Body of pancreas (tissue), 4 donors: ENCODE measurements around the gene PRKAG2.

Experiments
- POLR2A ChIP-seq, 3 donors: fragments of 450-650 bp; IDR thresholded peaks; one replicate each; pipeline ENCODE4 v1.6.1; 2016; ENCODE audit warnings: antibody characterized with exemption in 3 of 3, mild to moderate bottlenecking in 2 of 3
- TF ChIP-seq, protein P1 (sequence below), 7 experiments: fragments of 450-650 bp in 4 of 7; fragments of 200-600 bp in 3 of 7; sonication (generic) in 3 of 7; IDR thresholded peaks; one replicate each; pipeline ENCODE4 v1.5.1; 2016 to 2019; ENCODE audit warnings: antibody characterized with exemption in 7 of 7

DNA sequence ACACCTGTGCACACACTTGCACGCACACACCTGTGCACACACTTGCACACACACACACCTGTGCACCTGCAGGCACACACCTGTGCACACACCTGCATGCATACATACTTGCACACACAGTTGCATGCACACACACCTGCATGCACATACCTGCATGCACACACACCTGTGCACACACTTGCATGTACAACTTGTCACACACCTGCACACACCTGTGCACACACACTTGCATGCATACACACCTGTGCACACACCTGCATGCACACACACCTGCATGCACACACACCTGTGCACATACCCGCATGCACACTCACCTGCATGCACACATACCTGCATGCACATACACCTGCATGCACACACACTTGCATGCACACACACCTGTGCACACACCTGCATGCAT, 207.2 kb downstream of the PRKAG2 start:
- no peak for TF ChIP-seq POLR2A (IDR thresholded peaks at IDR 0.05)
- TF ChIP-seq, protein P1, sequence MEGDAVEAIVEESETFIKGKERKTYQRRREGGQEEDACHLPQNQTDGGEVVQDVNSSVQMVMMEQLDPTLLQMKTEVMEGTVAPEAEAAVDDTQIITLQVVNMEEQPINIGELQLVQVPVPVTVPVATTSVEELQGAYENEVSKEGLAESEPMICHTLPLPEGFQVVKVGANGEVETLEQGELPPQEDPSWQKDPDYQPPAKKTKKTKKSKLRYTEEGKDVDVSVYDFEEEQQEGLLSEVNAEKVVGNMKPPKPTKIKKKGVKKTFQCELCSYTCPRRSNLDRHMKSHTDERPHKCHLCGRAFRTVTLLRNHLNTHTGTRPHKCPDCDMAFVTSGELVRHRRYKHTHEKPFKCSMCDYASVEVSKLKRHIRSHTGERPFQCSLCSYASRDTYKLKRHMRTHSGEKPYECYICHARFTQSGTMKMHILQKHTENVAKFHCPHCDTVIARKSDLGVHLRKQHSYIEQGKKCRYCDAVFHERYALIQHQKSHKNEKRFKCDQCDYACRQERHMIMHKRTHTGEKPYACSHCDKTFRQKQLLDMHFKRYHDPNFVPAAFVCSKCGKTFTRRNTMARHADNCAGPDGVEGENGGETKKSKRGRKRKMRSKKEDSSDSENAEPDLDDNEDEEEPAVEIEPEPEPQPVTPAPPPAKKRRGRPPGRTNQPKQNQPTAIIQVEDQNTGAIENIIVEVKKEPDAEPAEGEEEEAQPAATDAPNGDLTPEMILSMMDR (IDR thresholded peaks at IDR 0.05): no peak
